Smooth muscle cell (in vitro differentiated cells): ENCODE measurements around the gene ARMS2. TPM values are rescaled to one million over a fixed set of nuclear protein-coding genes. Genes with fewer than 3 reads are reported as not detected.

Source experiments
- DNase-seq: peaks from one replicate; lab custom pipeline; 2025; ENCODE audit not compliant: unreplicated experiment; lab: John Stamatoyannopoulos, UW
- H2AFZ ChIP-seq: fragments of 200-600 bp; sonication (generic); 2 replicates; pipeline ENCODE4 v1.6.0; 2016; ENCODE audit warnings: antibody characterized with exemption, low read depth, mild to moderate bottlenecking
- H3F3A ChIP-seq: fragments of 200-600 bp; sonication (generic); 2 replicates; pipeline ENCODE4 v1.6.0; 2017; ENCODE audit warnings: antibody characterized with exemption, low read depth
- H3K27ac ChIP-seq: fragments of 200-600 bp; sonication (generic); 2 replicates; pipeline ENCODE4 v1.5.1; 2016; ENCODE audit warnings: low read depth, mild to moderate bottlenecking
- H3K27me3 ChIP-seq: fragments of 200-600 bp; sonication (generic); 2 replicates; pipeline ENCODE4 v1.6.1; 2016; ENCODE audit warnings: low read depth, mild to moderate bottlenecking
- H3K36me3 ChIP-seq: fragments of 200-600 bp; sonication (generic); 2 replicates; pipeline ENCODE4 v1.5.1; 2016; ENCODE audit warnings: low read depth
- H3K4me1 ChIP-seq: fragments of 200-600 bp; sonication (generic); 2 replicates; pipeline ENCODE4 v1.5.1; 2016; ENCODE audit warnings: low read depth
- H3K4me2 ChIP-seq: fragments of 200-600 bp; sonication (generic); 2 replicates; pipeline ENCODE4 v1.6.0; 2016; ENCODE audit warnings: mild to moderate bottlenecking
- H3K4me3 ChIP-seq: fragments of 200-600 bp; sonication (generic); 2 replicates; pipeline ENCODE4 v1.5.1; 2016; ENCODE audit warnings: mild to moderate bottlenecking
- H3K79me2 ChIP-seq: fragments of 200-600 bp; sonication (generic); 2 replicates; pipeline ENCODE4 v1.6.0; 2016; ENCODE audit warnings: low read depth, mild to moderate bottlenecking
- H3K9ac ChIP-seq: fragments of 200-600 bp; sonication (generic); 2 replicates; pipeline ENCODE4 v1.6.0; 2016; ENCODE audit warnings: low read depth
- H3K9me3 ChIP-seq: fragments of 200-600 bp; sonication (generic); replicated peaks from 2 replicates; pipeline ENCODE4 v1.5.1; 2016; ENCODE audit warnings: low read depth
- H4K20me1 ChIP-seq: fragments of 200-600 bp; sonication (generic); 2 replicates; pipeline ENCODE4 v1.6.0; 2016; ENCODE audit warnings: low read depth
- WGBS: methylation state at CpG from one replicate; pipeline ENCODE4 v1.1.7; 2016; ENCODE audit warnings: low lambda C conversion rate; 5-methylcytosine and 5-hydroxymethylcytosine counted together
- polyA plus RNA-seq: library from polyadenylated mRNA; unstranded; fragments of >200 nt; fragmentation: Nextera tagmentation; extraction: Ambion mirVana; gene quantifications from 2 replicates; pipeline ENCODE4 v1.2.1, GENCODE V29; 2016
- total RNA-seq: library from RNA; depleted of rRNA; stranded (reverse); fragments of >200 nt; gene quantifications from 2 replicates; pipeline ENCODE4 v1.2.3, GENCODE V29; 2014
- TF ChIP-seq, protein P1 (sequence below): fragments of 200-600 bp; sonication (generic); IDR thresholded peaks from 2 replicates; pipeline ENCODE4 v1.5.1; 2017; ENCODE audit warnings: borderline replicate concordance, mild to moderate bottlenecking, antibody characterized with exemption; ENCODE audit not compliant: insufficient read depth, poor library complexity, severe bottlenecking

The ARMS2 gene
- total and polyA plus RNA-seq, 2 experiments from 2014 or later, result not detected

DNA sequence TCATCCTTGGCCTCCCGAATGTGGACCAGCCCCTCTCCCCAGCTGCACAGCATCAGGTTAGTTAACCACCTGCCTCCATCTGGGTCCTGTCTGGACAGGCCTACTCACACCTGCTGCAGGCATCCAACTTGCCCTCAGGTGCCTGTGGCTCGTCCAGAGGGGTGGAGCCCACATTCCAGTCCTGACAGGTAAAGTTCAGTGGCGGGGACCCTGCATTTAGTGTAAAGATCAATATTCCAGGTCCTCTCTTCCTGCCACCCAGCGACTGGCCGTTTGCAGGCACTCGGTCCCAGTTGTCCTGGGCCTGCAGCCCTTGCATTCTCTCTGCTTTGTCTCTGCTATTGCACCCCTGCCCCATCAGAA, 21.9 kb downstream of the ARMS2 start:
- Histone ChIP-seq H3K27me3 (no peaks in the 10 kb centered on the region), H3K4me2 (peak overlapping the region; percentile 79), H3K4me3 (no peak overlapping the region), H3K9ac (no peak overlapping the region), H3K4me1 (peaks cover 26% of the 10 kb centered on the region), H3K9me3 (no peaks in the 10 kb centered on the region), H3K79me2 (peaks cover 29% of the 10 kb centered on the region), H3F3A (peaks cover 29% of the 10 kb centered on the region), H4K20me1 (no peaks in the 10 kb centered on the region), H3K27ac (peak overlapping the region; percentile 82), H3K36me3 (no peaks in the 10 kb centered on the region), H2AFZ (peak overlapping the region; percentile 15)
- DNase-seq, result no peak
- 53% methylated on average over 6 of the region's 6 CpGs for WGBS
- TF ChIP-seq, protein P1, sequence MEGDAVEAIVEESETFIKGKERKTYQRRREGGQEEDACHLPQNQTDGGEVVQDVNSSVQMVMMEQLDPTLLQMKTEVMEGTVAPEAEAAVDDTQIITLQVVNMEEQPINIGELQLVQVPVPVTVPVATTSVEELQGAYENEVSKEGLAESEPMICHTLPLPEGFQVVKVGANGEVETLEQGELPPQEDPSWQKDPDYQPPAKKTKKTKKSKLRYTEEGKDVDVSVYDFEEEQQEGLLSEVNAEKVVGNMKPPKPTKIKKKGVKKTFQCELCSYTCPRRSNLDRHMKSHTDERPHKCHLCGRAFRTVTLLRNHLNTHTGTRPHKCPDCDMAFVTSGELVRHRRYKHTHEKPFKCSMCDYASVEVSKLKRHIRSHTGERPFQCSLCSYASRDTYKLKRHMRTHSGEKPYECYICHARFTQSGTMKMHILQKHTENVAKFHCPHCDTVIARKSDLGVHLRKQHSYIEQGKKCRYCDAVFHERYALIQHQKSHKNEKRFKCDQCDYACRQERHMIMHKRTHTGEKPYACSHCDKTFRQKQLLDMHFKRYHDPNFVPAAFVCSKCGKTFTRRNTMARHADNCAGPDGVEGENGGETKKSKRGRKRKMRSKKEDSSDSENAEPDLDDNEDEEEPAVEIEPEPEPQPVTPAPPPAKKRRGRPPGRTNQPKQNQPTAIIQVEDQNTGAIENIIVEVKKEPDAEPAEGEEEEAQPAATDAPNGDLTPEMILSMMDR, result no peak

DNA sequence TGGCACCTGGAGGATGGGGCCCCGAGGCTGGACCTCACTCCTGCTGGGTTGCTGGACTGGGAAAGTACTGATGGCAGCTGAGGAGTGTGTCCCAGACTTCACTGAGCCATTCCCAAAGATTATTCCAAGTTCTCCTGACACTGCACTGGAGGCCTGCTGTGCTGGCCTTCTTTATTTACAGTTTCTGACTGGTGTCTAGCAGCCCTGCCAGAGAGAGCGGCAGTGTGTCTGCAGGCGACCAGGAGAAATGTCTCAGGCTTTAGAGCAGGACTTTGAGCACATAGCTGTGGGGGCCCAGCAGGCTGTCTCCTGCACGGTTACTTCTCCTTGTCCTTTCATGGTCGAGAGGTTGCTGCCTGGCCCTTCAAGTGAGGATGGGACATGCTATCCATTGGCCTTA, 23.0 kb downstream of the ARMS2 start:
- Histone ChIP-seq H3K4me1 (peaks cover 26% of the 10 kb centered on the region), H2AFZ (no peak overlapping the region), H3K9me3 (no peaks in the 10 kb centered on the region), H3K36me3 (no peaks in the 10 kb centered on the region), H3K4me2 (peak overlapping the region; percentile 51), H3K9ac (no peak overlapping the region), H3K27me3 (no peaks in the 10 kb centered on the region), H3F3A (peaks cover 29% of the 10 kb centered on the region), H3K27ac (peak overlapping the region; percentile 6), H3K4me3 (no peak overlapping the region), H4K20me1 (no peaks in the 10 kb centered on the region), H3K79me2 (peaks cover 25% of the 10 kb centered on the region)
- DNase-seq, result no peak
- WGBS, result 37% methylated on average over 5 of the region's 5 CpGs
- TF ChIP-seq, protein P1, result no peak

DNA sequence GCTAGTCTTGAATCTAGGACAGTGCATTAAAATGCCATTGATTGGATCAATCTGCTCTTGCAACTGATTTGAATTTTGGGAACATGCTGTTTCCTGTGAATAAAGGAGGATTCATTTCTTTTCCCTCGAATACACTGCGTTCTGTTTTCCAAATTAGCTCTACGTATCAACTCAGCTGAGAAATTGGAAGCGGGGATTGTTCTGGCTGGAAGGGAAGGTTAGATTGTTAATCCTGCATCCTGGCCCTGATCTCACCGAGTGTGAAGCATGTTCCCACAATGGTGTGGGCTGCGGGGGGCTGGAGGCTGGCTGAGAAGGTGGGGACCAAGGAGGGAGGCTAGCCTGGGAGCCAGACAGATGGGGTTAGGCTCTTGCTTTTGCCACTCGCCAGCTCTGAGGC, 24.5 kb downstream of the ARMS2 start:
- no peaks in the 10 kb centered on the region for H3K36me3 ChIP-seq
- H3K9me3 ChIP-seq, result no peaks in the 10 kb centered on the region
- H3K4me1 ChIP-seq, result peaks cover 26% of the 10 kb centered on the region
- peaks cover 22% of the 10 kb centered on the region for H3F3A ChIP-seq
- no peak overlapping the region for H3K4me2 ChIP-seq
- no peaks in the 10 kb centered on the region for H3K27me3 ChIP-seq
- no peaks in the 10 kb centered on the region for H4K20me1 ChIP-seq
- no peak overlapping the region for H3K27ac ChIP-seq
- H3K79me2 ChIP-seq, result peaks cover 28% of the 10 kb centered on the region
- H3K9ac ChIP-seq, result no peak overlapping the region
- WGBS, result 81% methylated on average over 7 of the region's 7 CpGs
- no peak overlapping the region for H2AFZ ChIP-seq
- TF ChIP-seq, protein P1, result no peak
- DNase-seq, result no peak
- no peak overlapping the region for H3K4me3 ChIP-seq

DNA sequence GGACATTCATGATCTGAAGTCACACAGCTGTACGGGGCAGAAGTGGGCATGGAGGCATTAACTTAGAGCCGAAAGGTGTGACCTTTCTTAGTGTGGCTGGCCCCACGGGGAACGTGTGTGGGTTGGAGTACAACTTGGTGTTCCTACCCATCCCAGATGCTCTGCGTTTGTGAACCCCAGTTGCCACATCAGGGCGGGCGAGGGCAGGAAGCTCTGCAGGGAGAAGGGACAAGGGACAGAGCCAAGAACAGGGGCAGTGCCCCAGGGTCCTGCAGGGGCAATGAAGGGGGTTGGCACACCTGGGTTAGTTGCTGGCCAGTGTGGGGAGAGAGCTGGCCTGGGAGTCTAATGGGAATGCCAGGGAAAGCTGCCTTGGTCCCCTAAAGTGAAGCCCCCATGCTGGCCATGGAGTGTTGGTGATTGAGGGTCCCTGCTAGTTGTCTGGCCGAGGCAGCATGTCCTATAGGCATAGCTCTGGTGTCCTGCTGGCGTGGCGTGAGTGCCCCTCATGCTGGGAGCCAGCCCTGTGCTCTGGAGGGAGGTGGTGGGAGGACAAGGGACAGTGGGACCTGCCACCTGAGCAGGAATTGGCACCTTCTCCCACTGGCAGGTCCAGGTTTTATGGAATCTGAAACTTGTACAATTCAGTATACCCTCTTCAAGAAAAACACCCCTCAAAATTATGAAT, 25.8 kb downstream of the ARMS2 start:
- Histone ChIP-seq H2AFZ (no peak overlapping the region), H3K36me3 (no peaks in the 10 kb centered on the region), H3K9me3 (no peaks in the 10 kb centered on the region), H3K79me2 (peaks cover 28% of the 10 kb centered on the region), H3K27ac (no peak overlapping the region), H3K4me3 (no peak overlapping the region), H3K27me3 (no peaks in the 10 kb centered on the region), H3K9ac (no peak overlapping the region), H3K4me2 (no peak overlapping the region), H3F3A (peaks cover 10% of the 10 kb centered on the region), H3K4me1 (peaks cover 13% of the 10 kb centered on the region), H4K20me1 (no peaks in the 10 kb centered on the region)
- DNase-seq, result no peak
- WGBS, result 98% methylated on average over 10 of the region's 10 CpGs
- TF ChIP-seq, protein P1, result no peak
